ENCODE data around the gene SPRED2.

SPRED2 gene, protein sequence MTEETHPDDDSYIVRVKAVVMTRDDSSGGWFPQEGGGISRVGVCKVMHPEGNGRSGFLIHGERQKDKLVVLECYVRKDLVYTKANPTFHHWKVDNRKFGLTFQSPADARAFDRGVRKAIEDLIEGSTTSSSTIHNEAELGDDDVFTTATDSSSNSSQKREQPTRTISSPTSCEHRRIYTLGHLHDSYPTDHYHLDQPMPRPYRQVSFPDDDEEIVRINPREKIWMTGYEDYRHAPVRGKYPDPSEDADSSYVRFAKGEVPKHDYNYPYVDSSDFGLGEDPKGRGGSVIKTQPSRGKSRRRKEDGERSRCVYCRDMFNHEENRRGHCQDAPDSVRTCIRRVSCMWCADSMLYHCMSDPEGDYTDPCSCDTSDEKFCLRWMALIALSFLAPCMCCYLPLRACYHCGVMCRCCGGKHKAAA

DNA sequence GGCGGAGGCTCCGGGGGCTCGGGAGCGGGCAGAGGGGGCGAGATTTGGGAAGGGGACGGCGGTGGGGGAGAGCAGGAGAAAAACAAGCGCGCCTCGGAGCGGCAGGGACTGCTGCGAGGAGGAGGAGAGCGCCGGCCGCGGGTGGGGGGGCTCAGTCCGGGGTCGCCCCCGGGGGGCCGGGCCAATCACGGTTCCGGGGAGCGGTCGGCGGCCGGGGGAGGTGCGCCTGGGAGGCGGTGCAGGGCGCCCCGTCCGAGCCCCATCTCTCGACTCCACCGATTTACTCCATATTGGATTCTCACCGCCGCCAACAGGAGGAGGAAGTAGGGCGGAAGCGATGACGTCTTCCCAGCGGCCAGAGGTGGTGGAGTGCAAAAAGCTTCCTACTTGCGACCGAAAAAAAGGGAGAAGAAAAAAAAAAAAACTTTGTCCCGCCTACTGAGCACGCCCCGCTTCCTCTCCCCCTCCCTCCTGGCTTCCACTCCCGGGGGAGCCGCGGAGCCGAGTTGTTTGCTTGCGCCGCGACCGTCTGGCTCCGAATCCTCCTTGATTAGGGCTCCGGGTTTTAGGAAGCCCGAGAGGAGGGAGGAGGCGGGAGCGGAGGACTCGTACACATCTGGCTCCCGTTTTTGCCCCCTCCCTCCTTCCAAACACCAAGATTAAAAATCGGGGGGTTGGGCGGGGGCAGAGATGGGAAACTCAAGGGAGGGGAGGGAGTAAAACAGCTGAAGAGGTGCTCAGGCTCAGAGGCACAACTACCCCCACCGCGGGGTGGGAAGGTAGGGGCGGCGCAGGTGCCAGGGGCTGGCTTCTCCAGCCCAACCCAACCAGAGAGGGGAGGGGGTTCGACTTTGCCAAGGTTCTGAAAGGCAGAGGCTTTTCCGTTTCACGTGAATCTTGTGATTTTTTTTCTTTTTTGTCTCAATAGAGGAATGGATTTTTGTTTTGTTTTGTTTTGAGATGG, at the start of gene SPRED2:
Gene SPRED2 (minus strand): TSS at position 373 of the 964 bp plus-strand sequence. CDS start 612 bp downstream, outside the sequence.
- peak; percentile 93 for DNase-seq

DNA sequence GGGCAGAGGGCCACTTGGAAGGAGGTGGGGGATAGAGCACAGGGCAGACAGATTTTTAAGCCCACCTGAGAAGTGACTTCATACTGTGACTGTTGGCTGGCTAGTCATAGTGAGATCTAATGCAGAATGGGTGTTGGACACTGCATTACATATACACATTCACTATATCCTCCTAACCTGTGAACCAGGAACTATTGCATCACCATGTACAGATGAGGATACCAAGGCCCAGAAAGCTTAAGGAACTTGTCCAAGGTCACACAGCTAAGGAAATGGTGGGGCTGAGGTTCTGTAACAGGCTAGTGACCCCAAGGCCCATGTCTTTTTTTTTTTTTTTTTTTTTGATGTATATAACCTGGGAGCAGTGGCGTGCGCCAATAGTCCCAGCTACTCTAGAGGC, 49.6 kb upstream of the SPRED2 start:
- no peak for DNase-seq

- DNase-seq: no peak
These were observed 47.1 kb upstream of the SPRED2 start for GRCh38 chr2:65479524-65479923.

DNA sequence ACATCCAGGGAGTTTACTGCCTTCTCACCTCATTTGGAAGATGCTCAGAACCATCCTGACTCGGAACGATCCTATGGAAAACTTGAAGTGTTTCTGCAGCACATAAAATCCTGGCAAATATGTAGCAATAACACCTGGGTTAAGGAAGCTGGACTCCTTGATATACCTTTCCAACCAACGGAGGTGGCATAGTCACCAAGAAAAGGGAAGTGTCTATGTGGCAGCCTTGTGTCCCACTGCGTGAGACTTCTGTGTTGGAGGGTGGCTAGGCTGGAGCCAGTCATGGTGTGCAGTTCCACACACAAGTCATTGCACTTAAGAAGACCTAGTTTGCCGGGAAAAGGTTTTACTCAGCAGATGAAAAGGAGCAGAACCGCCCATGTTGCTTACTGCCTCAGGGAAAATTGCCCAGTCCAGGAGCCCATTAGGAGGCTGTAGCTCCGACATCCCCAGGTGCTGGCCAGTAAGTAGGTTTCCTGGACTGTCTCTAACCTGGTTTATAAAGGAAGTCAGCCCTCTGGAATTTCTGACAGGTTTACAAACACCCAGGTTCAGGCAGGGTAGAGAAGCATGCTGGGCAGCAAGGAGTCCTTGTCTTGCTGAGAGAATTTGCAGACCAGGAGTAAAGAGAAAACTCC, 46.2 kb upstream of the SPRED2 start:
- no peak for DNase-seq

DNA sequence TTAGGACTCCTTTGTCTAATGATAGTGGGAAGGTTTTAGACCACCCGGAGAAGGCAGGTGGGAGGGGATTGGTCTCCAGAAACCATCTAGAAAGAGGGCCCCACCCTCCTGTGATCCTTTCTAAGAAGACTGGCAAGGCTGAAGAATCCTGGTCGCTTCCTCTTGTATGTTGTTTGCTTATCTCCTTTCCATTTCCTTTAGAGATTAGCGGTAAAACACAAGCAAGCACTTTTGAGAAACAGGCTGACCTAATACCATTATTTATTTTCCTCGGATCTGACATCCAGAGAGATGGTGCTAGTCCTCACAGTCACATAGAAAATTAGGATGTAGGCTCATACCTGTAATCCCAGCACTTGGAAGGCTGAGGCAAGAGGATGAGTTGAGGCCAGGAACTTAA, 45.2 kb upstream of the SPRED2 start:
- DNase-seq: no peak

DNA sequence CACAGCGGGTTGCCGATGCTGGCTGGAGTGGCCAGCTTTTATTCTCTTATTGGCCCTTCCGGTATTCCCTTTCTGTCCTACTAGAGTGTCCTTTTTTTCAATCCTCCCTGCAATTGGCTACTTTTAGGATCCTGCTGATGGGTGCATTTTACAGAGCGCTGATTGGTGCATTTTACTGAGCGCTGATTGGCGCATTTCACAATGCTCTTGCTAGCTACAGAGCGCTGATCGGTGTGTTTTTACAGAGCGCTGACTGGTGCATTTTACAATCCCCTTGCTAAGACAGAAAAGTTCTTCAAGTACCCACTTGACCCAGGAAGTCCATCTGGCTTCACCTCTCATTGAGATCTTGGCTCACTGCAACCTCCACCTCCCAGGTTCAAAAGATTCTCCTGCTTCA, 44.4 kb upstream of the SPRED2 start:
- no peak for DNase-seq

DNA sequence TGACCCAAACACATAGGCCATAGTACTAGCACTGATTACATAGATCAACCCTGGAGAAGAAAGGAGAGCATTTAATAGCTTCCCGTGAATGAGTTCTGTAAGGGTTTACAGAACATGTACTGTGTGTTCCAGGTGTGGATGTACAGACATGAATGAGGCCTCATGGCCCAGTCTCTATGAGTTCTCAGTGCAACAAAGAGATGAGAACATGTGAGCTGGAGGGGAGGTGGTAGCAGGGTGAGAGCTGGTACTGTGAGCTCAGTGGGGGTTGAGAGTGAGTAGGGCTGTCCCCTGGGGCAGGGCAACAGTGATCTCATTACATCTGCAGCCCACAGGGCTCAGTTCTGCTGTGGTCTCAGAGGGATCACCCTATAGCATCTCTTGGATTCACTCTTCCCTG, 42.6 kb upstream of the SPRED2 start:
- no peak for DNase-seq

DNA sequence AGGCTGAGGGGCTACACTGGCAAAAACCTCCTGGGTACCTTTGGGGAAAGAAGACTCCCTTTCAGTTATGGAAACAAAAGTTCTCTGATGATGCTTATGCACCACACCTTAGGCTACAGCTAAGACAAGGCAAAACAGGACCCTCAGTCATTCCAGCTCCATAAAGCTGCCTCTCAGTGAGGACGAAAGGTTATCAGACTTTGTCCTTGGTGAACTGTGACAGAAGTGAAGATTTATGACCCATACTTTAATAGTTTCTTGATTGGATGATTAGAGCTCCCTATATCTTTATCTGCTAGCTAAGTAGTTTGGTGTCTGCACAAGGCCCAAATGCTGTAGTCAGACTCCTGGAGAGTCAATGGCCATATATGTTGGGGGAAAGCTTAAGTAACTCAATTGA, 40.6 kb upstream of the SPRED2 start:
- DNase-seq: no peak

DNA sequence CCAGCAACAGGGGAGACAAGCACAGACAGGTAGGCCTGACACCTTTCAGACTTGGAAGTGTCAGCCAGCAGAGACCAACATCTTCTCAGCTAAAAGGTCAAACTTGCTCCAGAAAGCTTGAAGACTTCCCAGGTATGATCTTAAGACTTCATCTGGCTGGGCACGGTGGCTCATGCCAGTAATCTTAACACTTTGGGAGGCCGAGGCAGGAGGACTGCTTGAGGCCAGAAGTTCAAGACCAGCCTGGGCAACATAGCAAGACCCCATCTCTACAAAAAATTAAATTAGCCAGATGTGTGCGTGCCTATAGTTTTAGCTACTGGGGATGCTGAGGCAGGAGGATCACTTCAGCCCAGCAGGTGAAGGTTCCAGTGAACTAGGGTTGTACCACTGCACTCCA, 39.0 kb upstream of the SPRED2 start:
- no peak for DNase-seq

DNA sequence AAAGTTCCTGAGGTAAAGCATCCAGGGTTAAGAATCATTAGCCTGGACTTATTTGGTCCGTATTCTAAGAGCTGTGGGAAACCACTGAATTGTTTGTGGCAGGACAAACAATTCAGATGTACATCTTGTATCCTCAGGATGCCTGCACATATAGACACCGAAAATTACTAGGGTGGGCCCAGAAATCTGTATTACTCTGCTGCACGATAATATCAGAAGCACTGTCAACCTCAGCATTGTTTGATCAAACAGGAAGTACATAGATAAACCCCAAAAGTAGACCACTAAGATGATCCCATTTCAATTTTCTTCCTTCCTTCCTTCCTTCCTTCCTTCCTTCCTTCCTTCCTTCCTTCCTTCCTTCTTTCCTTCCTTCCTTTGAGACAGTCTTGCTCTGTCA, 34.2 kb upstream of the SPRED2 start:
- no peak for DNase-seq

DNA sequence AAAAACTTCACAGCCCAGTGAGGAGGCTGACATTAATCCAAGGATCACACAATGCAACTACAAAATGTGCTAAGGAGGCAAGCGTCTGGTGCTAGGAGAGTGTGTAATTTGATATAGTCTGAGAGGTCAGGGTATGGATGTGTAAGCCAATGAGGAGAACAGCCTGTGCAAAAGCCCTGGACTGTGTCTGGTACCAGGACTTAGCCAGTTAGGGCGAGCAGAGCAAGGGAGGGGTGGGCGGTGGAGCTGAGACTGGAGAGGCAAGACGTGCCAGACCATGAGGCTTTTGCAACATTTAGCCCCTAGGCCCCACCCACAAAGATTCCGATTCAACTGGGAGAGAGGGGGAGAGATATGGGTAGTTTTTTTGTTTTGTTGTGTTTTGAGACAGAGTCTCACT, 33.5 kb upstream of the SPRED2 start:
- DNase-seq: peak; percentile 77

DNA sequence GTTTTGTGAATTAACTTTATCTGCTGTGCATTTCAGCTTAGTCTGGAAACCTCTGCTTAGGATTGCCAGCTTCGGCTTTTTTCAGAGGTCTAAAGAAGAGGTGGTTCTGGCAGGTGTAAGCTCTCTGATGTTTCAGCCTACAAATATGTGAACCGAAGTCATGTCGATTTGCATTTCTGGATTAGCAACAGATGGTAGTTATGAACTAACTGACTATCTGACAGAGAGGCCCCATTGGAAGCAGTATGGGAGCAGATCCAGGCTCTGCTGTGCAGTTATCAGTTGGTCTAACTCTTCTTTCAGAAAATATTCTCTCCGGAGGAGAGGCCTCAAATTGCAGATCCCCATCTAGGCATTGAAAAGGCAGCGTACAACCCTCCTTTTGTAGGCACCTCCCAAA, 32.7 kb upstream of the SPRED2 start:
- DNase-seq: peak; percentile 26

- DNase-seq: no peak
These were observed 32.2 kb upstream of the SPRED2 start for GRCh38 chr2:65464604-65465003.

- no peak for DNase-seq
These were observed 26.6 kb upstream of the SPRED2 start for GRCh38 chr2:65458999-65459398.

GRCh38 chr2:65456886-65457285, 24.5 kb upstream of the SPRED2 start:
- no peak for DNase-seq

GRCh38 chr2:65456064-65456463, 23.7 kb upstream of the SPRED2 start:
- no peak for DNase-seq

DNA sequence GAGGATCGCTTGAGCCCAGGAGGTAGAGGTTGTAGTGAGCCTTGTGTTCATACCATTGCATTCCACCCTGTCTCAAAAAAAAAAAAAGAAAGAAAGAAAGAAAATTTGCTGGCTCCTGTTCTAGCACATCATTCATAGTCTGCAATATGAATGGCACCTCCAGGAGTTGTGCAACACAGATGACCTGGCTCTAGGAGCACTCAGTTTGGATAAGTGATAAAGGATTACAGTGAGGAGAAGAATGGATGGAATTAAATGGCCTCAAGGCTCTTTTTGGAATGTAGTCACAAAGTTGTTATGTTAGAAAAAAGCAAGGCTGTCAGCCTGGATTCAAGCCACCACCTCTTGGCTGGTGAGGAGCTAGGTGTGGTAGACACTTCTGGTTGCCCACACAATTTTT, 21.5 kb upstream of the SPRED2 start:
- DNase-seq: no peak

GRCh38 chr2:65452150-65452895, 19.9 kb upstream of the SPRED2 start:
- no peak for DNase-seq

GRCh38 chr2:65450810-65451209, 18.4 kb upstream of the SPRED2 start:
- no peak for DNase-seq

DNA sequence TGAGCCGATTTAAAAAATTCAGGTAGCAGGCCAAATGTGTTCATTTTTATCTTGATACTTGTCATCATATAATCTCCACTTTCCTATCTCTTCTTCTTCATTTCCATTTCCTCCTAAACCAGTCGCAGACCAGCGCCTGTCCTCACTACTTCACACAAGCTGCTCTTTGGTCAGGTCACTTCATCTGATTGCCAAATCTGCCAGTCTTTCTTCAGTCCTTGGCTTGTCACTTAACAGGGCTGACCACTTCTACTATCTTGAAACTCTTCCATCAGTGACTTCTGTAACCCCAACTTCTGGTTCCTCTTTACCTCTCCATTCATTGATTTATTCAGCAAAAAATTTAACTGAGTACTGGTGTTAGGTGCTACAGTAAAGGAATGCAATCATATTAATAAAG, 18.0 kb upstream of the SPRED2 start:
- no peak for DNase-seq

GRCh38 chr2:65443509-65444186, 11.2 kb upstream of the SPRED2 start:
- DNase-seq: no peak

DNA sequence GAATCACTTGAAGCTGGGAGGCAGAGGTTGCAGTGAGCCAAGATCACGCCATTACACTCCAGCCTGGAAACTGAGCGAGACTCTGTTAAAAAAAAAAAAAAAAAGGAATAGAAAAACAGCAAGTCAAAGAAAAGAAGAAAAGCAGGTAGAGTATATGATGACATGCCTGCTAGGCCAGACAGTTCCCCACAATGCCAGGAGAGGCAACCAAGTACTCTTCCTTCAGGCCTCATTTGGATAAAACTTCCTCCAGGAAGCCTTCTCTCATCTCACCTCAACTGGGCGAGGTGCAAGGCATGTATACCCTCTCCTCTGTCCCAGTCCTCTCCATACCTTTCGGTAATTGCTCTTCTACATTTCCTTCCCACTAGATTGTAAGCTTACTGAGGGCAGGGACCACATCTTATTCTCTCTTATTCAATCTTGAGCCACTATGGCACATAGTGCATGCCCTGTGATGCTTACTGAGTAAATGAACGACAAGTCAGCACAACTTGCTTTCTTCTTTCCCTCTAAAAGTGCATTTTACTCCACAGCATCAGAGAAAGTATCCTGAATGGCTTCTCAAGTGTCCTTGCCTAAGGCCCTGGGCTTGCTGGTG, 10.1 kb upstream of the SPRED2 start:
- no peak for DNase-seq
